Occipital lobe (tissue), 2 donors: Measurements from ENCODE around the gene PTPRG. TPM values are rescaled to one million over a fixed set of nuclear protein-coding genes. Genes with fewer than 3 reads are reported as not detected.

Experiments
- DNase-seq: peaks from one replicate; lab custom pipeline; 2025; lab: John Stamatoyannopoulos, UW
- total RNA-seq: library from RNA; depleted of rRNA; stranded (reverse); fragments of >200 nt; gene quantifications from one replicate; pipeline ENCODE4 v1.2.3, GENCODE V29; 2014

Gene PTPRG
- total RNA-seq, 1 donor from 2014 or later = 81.4 TPM

DNA sequence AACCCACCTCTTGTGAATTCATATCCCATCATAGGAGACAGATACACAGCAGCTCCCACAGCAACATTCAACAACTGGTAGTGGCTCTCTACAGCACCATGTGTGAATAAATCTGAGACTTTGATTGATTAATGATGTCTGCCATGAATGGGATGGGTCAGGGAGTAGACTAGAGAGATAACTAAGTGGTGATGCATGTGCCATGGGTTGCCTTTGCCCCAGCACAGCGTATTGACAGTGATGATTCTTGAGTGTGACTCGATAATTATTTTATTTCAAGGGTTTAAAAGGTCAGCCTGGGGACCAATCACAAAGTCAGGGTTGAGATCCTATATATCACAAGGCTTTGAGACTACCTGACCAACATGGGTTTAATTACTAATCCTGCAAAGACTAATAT is 295.9 kb downstream of the PTPRG start:
- DNase-seq = no peak

- no peak for DNase-seq
These were observed 296.7 kb downstream of the PTPRG start for GRCh38 chr3:61858054-61858453.

DNA sequence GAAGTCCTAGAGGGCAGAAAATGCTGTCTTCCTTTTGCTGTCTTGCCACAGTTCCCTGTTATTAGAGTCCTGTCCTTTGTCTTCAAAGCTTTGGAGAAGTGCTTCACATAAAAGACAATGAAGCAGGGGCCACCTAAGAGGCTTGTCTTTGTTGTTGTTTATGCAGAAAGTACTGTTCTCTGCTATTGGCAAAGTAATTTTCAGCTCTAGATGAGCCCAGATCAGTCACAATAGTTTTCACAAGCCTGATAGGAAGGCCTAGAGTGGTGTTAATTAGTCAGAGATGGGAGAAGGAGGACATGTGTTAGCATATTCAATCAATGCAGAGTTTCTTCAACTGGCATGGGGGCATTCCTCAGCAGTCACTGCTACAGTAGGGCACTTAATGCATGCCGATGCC is 300.0 kb downstream of the PTPRG start:
- no peak for DNase-seq

DNA sequence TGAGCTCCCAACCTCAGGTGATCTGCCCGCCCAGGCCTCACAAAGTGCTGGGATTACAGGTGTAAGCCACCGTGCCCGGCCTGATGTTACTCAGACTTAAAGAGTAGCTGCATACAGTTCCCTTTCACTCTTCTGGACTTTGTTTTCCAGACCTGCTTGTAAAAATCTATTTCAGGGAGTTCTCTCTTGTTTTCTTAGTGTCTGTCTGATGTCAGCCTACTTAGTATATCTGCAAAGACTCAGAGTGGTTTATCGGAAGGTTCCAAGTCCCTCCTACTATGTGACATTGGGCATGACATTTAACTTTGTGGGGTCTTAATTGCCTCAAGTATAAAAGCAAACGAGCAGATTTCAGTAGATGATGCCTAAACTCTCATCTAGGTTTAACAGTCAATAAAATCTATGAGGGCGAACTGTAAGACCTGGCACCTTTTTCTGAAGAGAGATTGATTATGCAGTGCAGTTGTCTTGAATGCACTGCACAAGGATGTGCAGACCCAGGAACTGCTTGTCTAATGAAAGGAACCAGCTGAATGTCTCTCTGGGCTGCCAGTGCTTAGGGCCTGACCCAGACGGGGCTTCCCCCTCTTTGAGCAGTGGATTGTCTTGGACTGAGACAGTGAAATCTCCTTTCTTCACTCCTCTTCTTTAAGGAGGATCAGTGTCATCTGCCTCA is 301.4 kb downstream of the PTPRG start:
- no peak for DNase-seq

DNA sequence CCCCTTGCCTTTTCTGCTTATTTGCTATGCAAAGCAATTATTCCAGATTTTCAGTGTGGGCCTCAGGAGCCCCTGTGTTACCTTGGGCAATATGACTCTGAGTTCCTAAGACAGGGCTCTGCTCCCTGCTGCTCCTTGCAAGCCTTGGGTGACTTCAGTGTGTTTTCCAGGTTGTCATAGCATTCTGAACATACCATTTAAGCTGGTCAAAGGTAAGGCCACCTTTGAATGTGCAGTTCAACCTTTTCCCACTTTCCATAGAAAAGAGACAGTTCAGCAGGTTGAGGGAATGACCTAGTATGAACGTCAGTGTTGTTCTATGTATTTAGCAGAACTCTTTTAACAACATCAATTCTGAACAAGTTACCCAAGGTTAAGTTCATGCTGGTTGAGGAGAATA is 302.2 kb downstream of the PTPRG start:
- no peak for DNase-seq

DNA sequence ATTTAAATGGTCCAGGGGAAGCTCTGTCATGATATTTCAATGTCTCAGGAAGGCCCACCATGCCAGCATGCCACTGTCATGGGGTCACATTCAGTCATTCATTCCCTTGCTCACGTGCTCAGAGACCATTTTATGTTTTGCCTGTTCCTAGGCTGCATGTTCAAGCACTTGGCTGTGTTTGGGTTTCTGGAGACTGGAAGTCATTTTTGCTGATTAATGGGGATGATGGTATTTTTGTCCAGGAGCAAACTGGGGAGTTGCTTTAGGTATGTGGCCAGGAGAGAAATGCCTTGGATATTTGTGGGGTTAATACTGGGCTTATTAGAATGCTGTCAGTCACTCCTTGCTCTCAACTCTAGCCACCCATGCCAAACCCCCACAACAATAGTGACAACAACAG is 303.5 kb downstream of the PTPRG start:
- DNase-seq = no peak

- no peak for DNase-seq
These were observed 304.2 kb downstream of the PTPRG start for GRCh38 chr3:61865466-61866152.

DNA sequence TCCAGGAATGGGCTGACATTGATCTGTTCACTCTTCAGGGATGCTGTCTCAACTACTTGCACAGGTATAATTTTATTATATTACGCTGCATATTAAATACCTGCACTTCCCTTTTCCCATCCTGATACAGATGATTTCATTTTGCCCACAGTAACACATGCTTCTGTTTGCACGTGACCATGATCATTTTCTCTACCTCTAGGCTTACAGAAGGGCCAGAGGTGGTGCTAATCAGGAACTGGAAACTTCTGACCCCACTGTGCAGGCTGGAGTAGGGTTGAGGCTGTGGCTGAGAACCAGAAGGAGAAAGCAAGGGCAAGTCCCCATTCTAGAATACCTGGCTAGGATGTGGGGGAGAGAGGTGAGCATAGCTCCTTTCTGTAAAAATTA is 304.8 kb downstream of the PTPRG start:
- DNase-seq = no peak

DNA sequence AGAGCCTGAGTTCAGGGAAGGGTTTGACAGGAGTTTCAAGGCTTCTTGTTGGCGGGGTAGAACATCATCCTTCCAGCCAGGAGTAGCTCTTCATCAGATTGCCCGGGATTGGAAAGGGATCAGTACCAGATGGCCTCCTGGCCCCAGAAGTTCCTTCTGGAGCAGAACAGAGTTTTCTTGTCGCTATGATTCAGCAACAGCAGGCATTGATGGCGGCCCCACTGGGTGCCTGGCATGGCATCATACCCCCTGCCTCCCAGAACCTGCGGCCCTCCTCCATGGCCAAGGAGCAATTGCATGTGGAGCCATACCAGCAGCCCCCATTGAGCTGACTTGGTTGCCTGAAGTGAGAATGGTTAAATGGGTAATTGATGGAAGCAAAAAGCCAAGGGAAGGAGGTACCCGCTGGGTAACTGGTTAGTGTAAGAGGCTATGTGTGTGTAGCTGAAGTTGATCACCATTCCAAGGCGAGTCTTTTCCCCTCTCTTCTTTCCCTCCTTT is 305.6 kb downstream of the PTPRG start:
- no peak for DNase-seq

DNA sequence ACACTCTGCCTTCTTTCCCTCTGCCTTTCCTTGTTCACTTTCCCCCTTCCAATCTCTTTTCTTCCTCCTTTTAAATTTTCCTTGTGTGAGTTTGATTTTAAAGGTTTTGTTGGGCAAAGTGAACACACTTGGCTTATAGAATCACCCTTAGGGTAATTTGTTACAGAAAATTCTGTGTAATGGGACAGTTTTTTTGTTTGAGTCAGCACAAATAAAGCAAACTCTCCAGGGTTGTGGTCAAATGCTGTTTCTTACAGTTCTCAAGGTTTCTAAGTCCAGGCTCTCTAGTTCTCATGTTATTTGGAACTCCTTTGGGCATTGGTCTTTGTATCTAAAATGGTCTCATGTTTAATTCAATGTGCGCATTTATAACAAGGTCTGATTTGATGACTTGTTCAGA is 307.1 kb downstream of the PTPRG start:
- DNase-seq = no peak

GRCh38 chr3:61869371-61869770 is 308.0 kb downstream of the PTPRG start:
- no peak for DNase-seq

DNA sequence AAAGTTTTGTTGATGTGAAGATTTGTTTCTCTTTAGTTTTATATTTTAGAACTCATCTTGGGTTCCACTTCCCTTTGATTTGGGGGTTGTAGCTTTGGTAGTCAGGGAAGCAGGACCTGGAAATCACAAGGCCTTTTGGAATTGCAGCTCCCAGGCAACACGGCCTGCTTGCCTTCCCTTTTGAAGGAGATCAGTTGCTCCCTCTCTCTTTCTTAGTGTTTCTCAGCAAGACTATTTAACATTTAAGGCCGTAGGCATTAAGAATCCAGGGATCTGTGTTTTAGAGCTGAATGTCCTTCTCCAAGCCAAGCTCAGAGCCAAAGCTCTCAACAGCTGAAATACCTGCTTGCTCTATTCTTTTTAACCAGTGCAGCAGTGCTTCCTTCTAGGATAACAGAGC is 310.3 kb downstream of the PTPRG start:
- DNase-seq = no peak

DNA sequence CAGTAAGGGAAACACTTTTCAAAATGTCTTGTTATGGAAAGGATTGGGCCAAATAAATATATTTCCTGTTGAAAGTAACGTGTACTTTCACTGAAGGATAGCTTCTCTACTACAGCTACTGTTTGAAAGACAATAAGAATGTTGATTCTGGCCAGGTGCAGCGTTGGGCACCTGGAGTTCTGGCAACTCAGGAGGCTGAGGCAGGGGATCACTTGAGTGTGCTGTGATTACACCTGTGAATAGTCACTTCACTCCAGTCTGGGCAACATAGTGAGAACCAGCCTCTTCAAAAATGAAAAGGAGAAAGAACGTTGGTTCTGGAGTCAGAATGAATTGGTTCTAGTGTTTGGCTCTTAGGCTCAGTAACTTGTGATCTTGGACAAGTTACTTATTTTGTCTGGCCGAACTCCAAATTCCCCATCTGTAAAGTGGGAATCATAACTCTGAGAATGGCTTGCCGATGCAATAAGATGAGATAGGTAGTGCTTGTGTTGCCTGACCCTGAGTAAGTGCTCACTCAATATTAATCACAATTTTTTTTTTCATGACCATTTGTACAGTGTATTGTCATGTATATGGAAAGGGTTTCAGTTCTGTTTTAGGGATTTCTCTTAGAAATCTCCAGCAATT is 310.8 kb downstream of the PTPRG start:
- no peak for DNase-seq

DNA sequence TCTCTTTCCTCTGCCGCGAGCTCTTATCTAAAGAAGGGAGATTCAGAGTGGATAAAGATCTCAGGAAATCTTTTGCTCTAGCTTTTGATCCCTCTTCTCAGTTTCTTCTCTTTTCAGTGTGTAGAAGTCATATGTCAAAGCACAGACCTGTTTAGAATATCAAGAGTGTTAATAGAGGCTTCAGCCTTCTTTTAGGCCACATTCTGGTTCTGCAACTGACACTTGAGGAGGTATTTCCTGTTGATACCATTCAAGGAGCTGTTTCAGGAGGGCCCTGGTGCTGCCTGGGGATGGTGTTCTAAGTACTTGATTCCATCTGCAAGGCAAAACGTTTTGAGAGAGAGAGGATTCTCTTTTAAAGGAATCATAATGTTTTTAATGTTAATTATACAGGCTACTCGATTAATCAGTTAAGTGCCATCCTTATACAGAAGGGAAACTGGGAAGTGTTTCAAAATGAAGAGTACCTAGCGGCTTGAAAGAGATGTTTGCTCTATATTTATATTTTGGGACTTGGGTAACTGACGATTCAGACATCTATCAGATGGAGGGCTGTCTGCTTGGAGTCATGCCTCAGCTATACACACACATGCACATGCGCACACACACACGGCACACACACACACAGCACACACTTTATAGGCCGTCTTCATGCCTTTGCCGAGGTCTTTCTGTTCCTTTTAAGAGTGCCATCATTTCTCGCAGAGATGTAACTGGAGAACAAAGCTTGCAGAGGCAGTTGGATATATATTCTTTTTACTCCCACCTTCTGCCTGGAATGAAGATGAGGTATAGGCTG is 313.9 kb downstream of the PTPRG start:
- no peak for DNase-seq

DNA sequence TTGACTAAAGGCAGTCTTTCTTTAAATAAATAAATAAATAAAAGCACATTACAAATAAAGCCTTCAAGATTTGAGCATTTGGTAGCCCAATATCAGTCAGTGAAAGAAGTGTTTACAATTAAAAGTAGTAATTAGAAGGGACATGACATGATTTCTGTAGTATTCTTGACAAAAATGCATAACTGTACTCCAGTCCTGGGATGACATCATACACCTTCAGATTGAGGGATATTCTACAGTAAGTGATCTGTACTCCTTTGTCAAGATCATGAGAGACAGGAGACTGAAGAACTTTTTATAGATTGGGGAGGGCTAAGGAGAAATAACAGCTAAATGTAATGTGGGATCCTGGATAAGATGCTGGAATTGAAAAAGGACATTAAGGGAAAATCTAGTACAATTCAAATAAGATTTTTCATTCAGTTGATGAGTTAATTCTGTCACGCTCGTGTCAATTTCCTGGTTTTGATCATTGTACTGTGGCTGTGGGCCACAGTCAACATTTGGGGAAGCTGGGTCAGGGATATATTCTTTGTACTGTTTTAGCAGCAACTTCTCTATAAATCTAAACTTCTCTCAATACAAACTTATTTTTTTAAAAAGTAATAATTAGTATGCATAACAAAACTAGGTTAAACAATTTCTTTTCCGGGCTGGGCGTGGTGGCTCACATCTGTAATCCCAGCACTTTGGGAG is 314.8 kb downstream of the PTPRG start:
- no peak for DNase-seq

- no peak for DNase-seq
These were observed 315.4 kb downstream of the PTPRG start for GRCh38 chr3:61876797-61877196.

DNA sequence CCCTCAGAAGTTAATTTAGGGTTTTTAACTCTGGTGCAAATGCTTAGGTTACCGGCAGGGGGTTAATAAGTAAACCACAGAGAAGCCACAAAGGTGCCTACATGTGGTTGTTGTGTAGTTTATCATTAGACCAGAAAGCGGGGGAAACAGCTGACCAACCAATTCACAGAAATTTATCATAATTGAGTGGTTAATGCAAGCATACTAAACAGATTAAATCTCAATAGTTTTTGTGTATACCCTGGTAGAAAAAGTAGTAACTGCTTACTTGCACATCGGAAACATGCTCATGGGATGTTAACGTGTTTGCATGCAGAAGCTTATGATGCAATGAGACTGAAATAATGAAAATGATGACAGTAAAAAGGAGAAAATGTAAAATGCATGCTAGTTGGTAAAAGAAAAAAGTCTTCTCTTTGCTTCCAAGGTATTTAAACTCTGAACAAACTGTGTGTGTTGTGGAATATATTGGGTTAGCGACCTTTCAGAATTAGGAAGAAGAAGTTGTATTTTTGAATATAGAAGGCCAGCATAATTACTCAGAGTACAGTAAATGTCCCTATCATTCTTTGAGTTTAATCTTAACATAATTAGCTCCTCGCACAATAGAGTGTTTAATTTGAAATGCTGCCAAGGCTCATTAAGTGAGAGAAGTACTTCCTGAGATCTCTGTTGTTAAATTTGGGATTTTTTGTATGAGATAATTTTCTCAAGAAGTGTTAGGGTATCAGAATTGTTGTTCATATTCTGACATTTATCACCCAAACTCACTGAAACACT is 316.2 kb downstream of the PTPRG start:
- DNase-seq = no peak

GRCh38 chr3:61882253-61882652 is 320.9 kb downstream of the PTPRG start:
- DNase-seq = no peak

- no peak for DNase-seq
These were observed 323.4 kb downstream of the PTPRG start for GRCh38 chr3:61884794-61885193.

DNA sequence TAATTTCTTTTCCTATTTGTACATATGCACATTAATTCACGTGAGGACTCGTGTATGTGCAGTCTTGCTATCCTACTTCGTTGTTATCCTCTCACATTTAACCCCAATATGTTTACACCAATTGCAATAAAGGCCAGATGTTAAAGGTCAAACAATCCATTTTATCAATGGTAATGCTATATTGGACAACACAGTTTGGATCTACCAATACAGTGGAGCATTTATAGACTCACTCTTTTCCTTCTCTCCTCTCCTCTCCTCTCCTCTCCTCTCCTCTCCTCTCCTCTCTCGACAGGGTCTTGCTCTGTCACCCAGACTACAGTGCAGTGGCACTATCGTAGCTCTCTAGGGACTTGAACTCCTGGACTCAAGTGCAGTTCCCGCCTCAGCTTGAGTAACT is 324.0 kb downstream of the PTPRG start:
- DNase-seq = no peak

GRCh38 chr3:61887206-61887605 is 325.8 kb downstream of the PTPRG start:
- DNase-seq = no peak
